Prostate gland (tissue), 2 donors: ENCODE measurements around the gene HSDL1.

Source experiments
- CTCF ChIP-seq, 4 experiments: fragments of 200-600 bp in 2 of 4; fragments of 450-650 bp in 2 of 4; sonication (generic) in 2 of 4; IDR thresholded peaks; 1 replicate in 3 of 4; 2 replicates in 1 of 4; pipeline ENCODE4 v1.5.1; 2016 to 2019; ENCODE audit warnings: antibody characterized with exemption in 4 of 4, mild to moderate bottlenecking in 2 of 4, moderate library complexity in 2 of 4
- POLR2A ChIP-seq: fragments of 450-650 bp; IDR thresholded peaks from one replicate; pipeline ENCODE4 v1.6.1; 2016; ENCODE audit warnings: antibody characterized with exemption, mild to moderate bottlenecking

DNA sequence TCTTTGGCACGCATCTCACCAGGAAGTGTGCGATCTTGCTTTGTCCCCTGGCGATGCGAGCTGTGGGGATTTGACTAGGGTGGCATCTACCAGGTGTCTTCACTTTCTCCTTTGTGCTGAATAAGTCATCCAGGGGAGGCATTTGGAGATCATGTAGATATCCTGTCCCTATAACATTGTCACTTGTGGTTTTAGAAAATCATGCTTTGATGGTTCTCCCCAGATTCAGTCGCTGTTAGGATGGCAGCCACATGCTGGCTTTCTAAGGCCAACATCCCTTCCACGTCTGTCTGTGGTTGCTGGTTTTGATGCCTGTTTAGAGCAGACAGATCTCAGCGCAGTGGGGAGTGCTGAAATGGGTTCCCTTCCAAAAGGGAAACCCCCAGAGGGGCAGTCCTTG is 48.5 kb upstream of the HSDL1 start:
- TF ChIP-seq CTCF (IDR thresholded peaks at IDR 0.05): no peak
- no peak for TF ChIP-seq POLR2A
